ENCODE measurements around the gene ARL13A.
"Not testable (repeated sequence)": the region's sequence is repeated elsewhere in the genome, so short reads cannot be mapped to it uniquely, and the experiment has no call there.

The ARL13A gene

DNA sequence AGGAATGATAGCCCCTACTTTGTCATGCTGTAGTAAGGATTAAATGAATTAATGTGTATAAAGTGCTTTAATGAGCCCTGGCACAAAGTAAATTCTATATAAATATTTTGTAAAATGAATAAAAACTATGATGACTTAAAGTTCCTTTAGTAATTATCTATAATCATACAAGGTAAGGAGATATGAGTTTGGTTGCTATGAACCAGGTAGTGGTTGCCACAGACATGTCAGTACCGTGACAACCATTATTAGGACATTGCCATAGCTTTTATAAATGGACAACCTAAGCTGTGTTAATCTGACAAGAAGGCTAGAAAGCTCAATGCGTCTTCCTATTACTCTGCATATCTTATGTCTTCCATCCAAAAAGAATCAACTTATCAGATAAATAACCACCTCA, at the start of gene ARL13A:
Gene ARL13A, plus strand, starts transcription at position 301 of the 400 bp plus-strand sequence. CDS start 3,982 bp downstream, outside the sequence.
- no peak for DNase-seq (ENCODE audit: low read depth in 2 of 2)

DNA sequence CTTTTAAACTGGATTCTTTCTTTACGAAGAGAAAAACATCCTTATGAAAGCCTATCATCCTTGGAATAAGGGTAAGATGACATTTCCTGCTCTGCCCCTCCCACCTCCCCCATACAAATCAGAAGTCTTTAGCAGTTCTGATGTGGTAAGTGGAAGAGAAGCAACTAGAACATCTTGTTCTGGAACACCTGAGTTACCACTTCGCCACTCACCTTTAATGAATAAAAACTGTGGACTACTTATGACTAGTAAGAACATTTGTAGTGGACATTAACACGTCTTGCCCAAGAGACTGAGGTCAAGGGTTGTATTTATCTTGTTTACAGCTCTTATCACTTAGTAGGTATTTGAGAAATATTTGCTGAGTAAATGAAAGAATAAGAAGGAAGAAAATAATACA, 45.1 kb upstream of the ARL13A start:
- no peak for DNase-seq (ENCODE audit: low read depth in 2 of 2)

GRCh38 chrX:100926453-100926852, 43.1 kb upstream of the ARL13A start:
- no peak for DNase-seq (ENCODE audit: low read depth in 2 of 2)

DNA sequence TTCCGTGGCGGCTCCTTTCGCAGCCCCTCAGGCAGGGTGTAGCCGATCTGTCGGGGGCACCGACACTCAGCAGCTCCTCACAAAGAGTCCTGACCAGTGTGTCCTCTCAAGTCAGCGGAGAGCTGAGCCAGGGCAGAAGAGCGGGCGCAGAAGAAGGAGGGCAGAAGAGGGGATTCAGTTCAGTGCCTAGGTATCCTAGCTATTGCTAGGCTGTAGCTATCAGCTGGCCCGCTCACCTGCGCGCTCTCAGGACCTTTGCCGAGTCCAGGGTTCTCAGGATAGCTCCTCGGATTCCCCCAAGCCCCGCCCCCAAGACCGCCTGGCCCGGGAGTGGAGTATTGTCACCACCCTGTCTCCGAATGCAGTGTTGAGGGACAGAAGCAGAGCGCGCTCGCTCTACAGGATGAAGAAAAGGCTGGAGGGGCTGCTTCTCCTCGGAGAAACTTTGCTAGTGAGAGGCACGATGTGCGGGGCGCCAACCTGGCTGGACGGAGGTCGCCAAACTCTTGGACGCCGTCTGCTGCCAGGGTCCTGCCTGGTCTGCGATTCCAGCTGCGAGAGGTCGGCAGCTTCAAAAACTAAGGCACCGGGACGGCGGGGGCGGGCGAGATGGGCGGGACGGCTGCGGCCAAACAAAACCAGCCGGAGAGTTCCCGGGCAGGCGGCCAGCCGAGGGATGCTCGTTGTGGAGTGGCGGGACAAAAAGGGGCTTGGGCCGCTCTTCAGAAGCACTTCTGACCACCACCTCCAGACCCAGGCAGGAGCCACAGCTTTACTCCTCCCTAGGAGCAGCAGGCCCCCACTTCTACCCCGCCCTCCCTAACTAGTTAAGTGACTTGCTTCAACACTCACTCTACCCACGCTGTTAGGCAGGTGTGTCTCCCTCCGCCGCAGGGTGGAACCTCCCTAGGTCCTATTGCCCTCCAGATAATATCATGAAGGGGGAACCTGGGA, 40.6 kb upstream of the ARL13A start, which contains the start of gene XKRX:
Gene XKRX, minus strand, starts transcription at position 258 of the 954 bp plus-strand sequence. CDS start 613 bp downstream, outside the sequence.
- peak; percentile 14 to 30 for DNase-seq (ENCODE audit: low read depth in 2 of 2)

- DNase-seq (ENCODE audit: low read depth in 2 of 2) = peak; percentile 7 to 9
Measured at GRCh38 chrX:100931218-100931924, 38.1 kb upstream of the ARL13A start.

DNA sequence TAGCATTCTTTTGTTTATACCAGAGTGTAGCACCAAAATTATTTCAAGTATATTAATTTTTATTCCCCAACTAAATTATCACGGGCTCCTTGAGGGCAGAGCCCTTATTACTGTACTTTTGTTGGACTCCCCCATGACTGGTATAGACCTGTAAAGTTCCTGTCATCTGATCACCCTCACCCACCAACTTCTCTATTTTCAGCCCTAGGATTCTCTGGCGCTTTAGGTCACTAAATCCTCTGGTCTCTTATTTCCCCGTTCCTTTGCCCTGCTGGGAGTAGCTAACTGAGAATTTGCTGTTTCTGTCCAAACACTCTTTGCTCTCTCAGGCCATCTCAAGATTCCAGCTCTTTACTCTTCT, 37.6 kb upstream of the ARL13A start:
- no peak for DNase-seq (ENCODE audit: low read depth in 2 of 2)

DNA sequence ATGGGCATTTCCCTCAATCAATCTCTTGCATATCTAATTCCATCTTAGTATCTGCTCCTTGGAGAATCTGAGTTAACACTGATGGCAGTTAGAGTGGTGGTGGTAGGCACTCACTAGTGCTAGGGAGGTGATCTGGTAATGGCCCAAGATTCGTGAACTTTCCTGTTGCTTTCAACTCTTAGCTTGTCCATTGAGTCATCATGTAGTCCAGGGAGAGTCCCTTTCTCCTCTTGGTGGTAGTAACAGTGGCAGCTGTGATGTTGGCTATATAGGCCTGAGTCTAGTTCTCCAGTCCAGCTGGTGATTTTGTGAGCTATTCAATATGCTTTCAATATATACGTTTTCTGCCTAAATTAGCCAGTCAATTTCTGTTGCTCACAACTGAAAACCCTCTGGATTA, 33.7 kb upstream of the ARL13A start:
- DNase-seq (ENCODE audit: low read depth in 2 of 2) = no peak

- DNase-seq (ENCODE audit: low read depth in 2 of 2) = no peak
Measured at GRCh38 chrX:100939333-100939732, 30.2 kb upstream of the ARL13A start.

GRCh38 chrX:100944601-100945000, 24.9 kb upstream of the ARL13A start:
- DNase-seq (ENCODE audit: low read depth in 2 of 2) = no peak

DNA sequence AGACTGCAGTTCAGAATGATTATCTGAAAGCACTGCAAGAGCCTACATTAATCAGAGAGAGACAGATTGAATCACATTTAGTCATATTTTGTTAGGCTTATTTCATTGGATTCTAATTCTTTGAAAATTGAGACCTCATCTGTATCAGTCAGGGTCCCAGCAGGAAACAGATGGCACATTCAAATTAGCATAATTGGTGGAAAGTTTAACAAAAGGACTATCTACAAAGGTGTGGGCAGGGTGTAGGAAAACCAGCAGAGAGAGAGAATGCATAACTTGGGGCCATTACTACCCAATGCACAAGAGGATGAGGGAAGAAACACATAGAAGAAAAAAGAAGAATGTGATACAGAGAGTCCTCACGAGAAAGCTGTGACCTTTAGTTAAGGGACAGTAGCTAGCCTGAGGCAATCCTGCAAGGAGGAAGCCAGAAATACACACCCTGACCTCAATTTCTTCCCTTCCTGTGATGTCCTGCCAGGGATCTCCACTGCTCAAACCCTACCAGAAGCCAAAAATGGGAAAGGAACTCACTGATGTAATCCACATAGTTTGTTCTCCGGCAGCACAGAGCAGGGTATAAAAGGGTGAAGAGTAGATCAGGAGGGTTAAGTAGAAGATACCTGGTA, 23.1 kb upstream of the ARL13A start:
- DNase-seq (ENCODE audit: low read depth in 2 of 2) = no peak

- no peak for DNase-seq (ENCODE audit: low read depth in 2 of 2)
Measured at GRCh38 chrX:100948557-100948956, 21.0 kb upstream of the ARL13A start.

GRCh38 chrX:100962811-100963210, 6.7 kb upstream of the ARL13A start:
- no peak for DNase-seq (ENCODE audit: low read depth in 2 of 2)

DNA sequence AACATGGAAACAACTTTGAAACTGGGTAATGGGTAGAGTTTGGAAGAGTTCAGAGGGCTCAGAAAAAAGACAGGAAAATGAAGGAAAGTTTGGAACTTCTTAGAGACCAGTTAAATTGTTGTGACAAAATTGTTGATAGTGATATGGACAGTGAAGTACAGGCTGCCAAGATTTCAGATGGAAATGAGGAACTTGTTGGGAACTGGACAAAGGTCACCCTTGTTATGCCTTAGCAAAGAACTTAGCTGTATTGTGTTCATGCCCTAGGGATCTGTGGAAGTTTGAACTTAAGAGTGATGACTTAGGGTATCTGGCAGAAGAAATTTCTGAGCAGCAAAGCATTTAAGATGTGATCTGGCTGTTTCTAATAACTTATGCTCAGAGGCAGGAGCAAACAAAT, 5.1 kb upstream of the ARL13A start:
- DNase-seq (ENCODE audit: low read depth in 2 of 2) = no peak

DNA sequence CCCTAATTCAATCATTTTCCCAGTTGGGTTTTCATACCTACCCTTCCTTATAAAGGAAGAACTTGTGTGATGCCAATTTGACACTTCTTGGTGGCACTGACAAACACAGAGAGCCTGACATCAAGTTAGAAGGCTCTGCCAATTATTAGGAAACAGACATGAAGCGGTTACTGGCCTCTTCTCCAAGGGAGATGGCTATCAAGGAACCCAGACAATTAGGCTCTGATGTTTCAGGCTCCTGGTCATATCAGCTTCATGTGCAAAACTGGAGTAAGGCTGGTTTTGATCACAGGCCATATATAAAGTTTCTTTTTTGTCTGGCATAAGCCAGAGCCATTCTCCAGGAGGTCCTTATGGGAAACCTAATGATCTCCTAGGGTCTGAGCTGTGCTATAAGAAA, 428 bp downstream of the ARL13A start:
- no peak for DNase-seq (ENCODE audit: low read depth in 2 of 2)

DNA sequence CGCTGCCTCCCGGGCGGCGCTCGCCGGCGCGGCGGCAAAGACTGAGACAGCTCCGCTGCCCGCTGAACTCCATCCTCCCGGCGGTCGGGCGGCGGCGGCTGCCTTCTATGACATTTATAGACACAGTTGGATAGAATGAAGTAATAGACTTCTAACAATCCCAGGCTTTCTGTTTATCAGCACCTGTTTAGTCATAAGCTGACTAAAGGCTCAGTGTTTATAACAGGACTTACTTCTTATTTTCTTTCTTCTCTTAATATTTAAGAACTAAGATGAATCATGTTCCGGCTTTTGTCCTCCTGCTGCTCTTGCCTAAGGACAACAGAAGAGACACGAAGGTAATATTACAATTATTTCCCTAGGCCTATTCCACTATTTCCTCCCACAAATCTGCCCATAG, 3.9 kb downstream of the ARL13A start:
- no peak for DNase-seq (ENCODE audit: low read depth in 2 of 2)

DNA sequence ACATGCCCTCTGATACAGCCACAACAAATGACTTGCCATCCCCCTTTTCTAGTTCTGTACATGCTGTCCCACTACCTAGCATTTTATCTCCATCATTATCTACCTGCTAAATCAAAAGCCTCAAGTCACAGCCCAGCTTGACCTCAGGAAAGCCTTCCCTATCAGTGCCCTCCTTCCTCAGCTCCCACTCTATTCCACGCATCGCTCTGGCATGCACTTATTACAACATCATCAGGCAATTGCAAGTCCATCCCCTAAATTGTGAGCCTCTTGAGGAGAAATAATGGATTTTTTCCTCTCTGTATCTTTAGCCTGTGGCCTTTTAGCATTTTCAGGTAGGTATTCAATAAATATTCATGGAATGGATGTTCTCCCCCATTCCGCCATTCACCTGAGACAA, 5.7 kb downstream of the ARL13A start:
- DNase-seq (ENCODE audit: low read depth in 2 of 2) = no peak

- DNase-seq (ENCODE audit: low read depth in 2 of 2) = no peak
Measured at GRCh38 chrX:100976211-100976610, 6.7 kb downstream of the ARL13A start.

GRCh38 chrX:100979881-100980607, 10.5 kb downstream of the ARL13A start:
- no peak for DNase-seq (ENCODE audit: low read depth in 2 of 2)

DNA sequence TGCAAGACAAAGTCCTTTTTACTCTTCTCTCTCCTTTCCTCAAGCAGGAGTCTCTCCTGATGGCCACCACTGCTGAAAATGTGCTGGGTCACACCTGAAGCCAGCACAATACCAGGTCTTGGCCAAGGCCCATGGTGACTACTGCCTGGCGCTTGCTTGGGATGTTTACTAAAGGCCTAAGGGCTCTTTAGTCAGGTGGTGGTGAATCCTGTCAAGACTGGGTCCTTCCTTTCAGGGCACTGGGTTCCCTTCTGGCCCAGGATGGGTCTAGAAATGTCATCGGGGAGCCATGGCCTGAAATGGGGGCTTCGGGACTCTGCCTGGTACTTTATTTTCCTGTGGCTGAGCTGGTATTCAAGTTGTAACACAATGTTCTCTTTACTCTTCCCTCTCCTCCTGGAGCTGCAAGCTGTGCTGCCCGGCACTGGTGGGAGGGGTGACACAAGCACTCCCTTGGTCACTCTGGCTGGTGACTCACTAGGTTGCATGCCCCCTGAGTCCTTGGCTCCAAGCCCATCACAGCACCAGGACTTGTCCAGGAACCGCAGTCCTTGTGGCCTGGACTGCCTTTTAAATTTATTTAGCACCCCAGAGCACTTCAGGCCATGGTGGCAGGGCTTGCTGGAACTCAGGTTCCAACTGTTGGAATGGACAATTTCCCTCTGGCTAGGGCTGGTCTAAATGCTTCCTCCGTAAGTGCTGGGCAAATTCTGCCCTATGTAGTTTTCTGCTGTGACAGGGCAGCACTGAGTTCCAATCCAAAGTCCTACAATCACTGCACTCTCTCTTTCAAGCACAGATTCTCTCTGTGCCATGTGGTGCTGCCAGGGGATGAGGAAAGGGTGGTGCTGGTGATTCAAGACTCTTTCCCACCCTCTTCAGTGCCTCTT, 11.3 kb downstream of the ARL13A start:
- no peak for DNase-seq (ENCODE audit: low read depth in 2 of 2)

DNA sequence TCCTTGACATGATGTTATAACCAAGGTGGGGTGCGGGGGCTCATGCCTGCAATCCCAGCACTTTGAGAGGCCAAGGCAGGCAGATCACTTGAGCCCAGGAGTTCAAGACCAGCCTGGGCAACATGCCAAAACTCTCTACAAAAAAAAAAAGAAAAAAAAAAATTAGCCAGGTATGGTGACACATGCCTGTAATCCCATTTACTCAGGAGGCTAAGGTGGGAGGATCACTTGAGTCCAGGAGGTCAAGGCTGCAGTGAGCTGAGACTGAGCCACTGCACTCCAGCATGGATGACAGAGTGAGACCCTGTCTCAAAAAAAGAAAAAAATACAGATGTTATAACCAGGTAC, 12.0 kb downstream of the ARL13A start:
- not testable (repeated sequence) for DNase-seq (ENCODE audit: low read depth in 2 of 2)

- DNase-seq (ENCODE audit: low read depth in 2 of 2) = no peak
Measured at GRCh38 chrX:100984818-100985217, 15.3 kb downstream of the ARL13A start.

All from stimulated activated CD8-positive, alpha-beta memory T cell treated with anti-CD3 and anti-CD28 coated beads, Interleukin-15, amount 100 ng/mL, for 48 hours (primary cell).